ENCODE results near the gene ST8SIA5.
"Not testable (repeated sequence)": the region's sequence is repeated elsewhere in the genome, so short reads cannot be mapped to it uniquely, and the experiment has no call there.

Gene ST8SIA5, protein sequence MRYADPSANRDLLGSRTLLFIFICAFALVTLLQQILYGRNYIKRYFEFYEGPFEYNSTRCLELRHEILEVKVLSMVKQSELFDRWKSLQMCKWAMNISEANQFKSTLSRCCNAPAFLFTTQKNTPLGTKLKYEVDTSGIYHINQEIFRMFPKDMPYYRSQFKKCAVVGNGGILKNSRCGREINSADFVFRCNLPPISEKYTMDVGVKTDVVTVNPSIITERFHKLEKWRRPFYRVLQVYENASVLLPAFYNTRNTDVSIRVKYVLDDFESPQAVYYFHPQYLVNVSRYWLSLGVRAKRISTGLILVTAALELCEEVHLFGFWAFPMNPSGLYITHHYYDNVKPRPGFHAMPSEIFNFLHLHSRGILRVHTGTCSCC

DNA sequence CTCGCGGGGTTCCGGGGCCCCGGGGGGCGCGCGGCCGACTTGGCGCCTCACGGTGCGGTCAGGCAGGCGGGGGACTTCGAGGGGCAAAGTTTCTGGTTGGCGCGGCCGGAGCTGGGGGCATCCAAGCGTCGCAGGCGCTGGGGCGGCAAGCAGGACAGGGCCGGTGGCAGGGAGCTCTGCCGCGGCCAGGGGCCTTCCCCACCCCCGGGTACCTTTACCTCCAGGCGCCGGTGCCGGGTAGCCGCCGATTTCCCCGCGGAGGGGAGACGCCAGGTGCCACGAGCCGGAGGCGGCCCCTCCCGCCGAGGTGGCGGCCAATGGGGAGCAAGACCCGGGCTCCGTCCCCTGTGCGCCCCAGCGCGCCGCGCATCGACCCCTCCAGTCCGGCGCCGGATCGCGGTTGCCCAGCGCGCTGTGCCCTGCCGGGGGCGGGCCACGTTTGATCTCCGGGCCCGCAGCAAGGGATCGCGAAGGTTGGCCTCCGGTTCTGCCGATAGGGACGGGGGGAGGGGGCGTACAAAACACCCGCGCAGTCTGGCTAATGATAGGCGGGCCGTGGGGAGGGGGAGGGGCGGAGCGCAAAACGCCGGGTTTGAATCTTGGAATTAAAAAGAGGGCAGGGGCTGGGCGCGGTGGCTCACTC, at the start of gene ST8SIA5:
ST8SIA5 (minus strand) TSS at position 495 of the 643 bp plus-strand sequence. CDS start 545 bp downstream, outside the sequence.
- no peak for DNase-seq

DNA sequence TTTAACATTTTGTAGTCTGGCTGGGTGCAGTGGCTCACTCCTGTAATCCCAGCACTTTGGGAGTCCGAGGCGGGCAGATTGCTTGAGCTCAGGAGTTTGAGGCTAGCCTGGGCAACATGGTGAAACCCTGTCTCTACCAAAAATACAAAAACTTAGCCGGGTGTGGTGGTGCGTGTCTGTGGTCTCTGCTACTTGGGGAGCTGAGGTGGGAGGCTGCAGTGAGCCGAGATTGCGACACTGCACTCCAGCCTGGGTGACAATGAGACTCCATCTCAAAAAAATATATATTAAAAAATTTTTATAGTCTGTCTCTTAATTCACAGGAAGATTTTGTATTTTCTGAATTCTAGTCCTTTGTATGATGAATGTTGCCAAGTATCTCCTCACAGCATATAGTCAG, 39.1 kb upstream of the ST8SIA5 start:
- DNase-seq = not testable (repeated sequence)

DNA sequence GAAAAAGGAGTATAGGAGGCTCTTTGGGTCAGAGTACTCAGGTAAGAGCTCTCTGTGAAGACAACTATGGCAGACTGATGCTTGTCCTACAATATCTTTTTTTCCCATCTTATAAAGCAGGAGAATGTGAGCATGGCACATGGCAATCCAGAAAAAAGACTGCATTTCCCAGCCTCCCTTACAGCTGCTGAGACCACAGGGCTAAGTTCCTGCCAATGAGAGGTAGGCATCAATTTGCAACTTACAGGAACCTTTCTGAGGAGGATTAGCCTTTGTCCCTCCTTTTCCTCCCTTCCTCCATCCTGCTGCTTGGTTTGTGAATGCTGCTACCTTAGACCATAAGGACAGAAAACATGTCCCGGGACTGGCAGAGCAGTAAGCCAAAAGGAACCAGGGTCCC, 37.8 kb upstream of the ST8SIA5 start:
- DNase-seq = no peak

DNA sequence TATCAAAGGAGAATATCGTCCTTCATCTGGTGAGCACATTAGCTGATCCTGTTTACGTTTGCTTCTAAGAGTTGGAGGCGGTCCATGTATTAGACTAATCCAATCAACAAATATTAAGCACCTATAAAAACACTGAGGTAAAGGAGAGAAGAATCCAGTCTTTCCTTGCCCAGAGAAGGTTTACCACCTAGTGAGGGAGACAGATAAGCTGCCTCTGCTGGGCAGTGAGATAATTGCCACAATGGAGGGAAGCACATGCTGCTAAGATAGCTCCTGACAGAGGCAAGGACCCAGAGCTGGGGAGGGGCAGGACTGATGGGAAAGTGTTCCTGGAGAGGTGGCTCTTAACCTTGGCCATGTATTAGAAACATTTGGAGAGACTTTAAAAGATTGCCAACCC, 36.7 kb upstream of the ST8SIA5 start:
- DNase-seq = no peak

DNA sequence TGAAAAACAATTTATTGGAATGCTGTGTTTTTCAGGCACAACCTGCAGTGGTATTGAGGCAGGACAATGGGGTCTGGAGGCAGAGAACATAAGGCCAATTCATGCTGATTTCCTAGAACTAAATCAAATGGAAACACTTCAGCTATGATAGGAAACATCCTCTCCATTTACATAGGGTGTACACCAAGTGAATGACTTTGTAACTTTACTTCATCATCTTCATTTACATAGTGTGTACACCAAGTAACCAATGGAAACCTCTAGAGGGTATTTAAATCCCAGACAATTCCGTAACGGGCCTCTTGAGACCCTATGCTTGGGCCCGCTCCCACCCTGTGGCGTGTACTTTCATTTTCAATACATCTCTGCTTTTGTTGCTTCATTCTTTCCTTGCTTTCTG, 32.2 kb upstream of the ST8SIA5 start:
- no peak for DNase-seq

DNA sequence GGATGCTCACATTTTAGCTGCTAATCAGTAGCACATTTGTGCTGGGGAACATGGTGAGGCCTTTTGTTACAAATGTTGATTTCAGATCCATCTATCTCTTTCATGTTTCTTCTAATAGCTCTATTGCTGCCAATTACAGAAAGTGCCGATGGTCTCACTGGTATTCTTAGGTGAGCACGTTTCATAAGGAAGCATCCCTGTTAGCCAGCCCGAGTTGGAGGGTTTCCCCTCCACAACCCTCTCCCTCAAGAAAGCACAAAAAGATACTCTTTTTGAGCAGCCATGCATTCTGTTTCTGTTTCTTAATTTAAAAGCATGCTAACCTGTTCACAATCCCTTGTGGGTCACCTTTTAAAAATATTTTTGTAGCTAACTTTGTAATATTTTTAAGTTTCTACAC, 30.8 kb upstream of the ST8SIA5 start:
- DNase-seq = no peak

DNA sequence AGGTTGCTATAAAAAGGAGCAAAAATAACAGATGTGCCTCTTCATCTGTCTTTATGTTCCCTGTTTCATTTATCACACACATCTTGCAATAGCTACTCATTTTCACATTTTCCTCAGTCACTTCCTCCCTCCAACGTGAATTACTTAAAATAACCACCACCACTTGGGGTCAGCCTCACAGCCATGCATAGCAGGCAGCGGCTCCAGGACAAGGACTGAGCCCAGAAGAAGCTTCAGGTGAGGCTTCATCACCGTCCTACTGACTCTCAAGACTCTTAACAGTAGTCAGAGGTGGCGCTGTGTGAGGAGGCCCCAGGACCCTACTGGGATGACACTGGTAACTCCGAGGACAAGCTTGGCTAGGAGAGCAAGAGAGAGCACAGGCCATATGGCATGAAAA, 15.5 kb upstream of the ST8SIA5 start:
- DNase-seq = no peak

DNA sequence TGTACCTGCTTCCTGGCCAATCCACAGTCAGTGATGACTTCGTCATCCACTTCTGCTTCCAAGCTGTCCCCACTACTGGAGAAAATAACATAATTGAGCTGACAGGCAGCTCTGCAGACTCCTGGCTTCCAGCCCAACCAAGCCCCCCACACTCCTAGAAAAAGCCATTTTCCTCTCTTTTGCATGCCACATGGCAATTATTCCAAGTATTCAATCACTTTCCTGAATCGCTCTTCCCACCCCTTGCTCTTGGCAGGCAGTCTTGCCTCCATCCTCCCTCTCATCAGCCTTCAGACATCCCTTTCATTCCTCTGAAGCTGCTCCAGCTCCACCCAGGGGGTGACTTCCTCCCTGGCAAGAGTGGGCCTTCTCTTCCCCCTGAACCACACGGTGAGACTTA, 14.3 kb upstream of the ST8SIA5 start:
- no peak for DNase-seq

DNA sequence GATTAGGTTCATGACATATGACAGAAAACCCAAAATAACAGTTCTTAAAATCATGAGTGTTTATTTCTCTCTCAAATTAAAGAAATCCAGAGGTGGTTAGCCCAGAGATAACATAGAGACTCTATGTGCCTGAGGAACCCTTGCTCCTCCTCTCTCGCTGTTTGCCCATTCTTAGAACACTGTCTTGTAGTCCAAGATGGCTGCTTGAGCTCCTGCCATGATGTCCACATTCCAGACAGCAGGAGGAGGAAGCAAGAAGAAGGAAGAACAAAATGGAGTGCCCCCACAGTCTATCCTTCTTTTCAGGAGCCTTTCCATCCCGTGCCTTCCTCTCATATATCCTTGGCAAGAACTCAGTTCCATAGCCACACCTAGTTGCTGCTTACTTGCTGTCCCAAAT, 13.9 kb upstream of the ST8SIA5 start:
- no peak for DNase-seq

DNA sequence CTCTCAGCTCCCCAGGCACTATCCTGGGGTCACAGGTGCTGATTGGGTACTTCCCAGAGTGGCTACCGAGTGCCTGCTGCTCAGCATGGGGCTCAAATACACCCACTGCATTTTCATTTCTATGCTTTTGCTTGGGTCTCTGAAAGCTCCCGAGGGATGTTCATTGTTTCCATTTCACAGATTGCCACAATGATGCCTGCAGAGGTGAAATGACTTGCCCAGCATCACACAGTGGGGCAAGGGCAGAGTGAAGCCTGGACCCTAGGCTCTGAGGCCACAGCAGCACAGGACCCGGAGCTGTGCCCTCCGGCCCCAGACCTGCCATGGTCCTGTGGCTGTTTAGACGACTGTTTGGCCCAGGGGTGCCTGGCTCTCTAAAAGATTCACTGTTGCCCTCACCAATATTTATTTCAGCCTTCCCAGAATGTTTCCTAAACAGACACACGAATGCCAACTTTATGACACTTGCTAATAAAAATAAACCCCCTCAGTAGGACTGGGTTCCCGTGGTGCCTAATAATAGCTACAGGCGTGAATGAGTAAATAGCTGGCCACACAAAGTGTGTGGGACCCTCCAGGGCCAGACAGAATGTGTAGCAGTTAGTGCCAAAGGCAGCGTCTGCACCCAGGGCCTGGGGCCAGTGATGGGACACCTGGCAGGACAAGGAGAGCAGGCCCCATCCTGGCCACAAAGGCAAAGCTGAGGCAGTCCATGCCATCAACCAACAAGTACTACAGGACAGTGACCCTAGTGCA, 11.5 kb upstream of the ST8SIA5 start:
- no peak for DNase-seq

DNA sequence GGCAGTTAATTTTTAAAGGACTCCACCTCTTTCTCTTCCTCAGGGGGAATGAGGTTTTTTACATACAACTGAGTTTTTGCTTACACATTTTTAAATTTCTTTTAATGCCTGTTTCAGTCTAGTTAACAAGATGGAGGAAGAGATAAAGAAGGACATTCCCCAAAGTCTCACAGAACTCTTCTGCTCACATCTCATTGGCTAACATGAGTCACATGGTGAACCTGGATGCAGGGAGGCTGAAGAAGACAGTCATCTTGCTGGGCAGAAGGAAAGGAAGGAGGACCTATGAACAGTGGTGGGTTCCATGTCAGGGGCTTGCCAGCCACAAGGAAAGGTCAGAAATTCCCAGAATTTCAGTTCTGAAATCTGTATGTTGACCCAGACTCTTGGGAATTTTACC, 10.4 kb upstream of the ST8SIA5 start:
- DNase-seq = no peak

DNA sequence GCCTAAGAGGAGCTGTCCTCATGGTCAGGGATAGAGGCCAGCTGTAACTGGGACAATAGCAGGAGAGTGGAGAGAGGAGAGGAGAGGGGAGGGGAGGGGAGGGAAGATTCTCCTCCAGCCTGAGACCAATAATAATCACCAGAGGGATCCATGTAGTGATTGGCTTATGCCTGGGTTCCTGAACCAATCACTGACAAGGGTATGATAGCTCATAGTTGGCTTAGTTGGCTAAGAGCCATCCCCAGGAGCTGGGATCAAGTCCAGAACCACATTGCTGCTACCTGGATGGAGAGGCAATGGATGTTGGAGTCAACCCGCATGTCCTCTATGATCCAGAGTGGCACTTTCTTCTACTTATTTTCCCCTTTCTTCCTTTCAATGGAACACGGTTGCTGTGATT, 7.7 kb upstream of the ST8SIA5 start:
- no peak for DNase-seq

DNA sequence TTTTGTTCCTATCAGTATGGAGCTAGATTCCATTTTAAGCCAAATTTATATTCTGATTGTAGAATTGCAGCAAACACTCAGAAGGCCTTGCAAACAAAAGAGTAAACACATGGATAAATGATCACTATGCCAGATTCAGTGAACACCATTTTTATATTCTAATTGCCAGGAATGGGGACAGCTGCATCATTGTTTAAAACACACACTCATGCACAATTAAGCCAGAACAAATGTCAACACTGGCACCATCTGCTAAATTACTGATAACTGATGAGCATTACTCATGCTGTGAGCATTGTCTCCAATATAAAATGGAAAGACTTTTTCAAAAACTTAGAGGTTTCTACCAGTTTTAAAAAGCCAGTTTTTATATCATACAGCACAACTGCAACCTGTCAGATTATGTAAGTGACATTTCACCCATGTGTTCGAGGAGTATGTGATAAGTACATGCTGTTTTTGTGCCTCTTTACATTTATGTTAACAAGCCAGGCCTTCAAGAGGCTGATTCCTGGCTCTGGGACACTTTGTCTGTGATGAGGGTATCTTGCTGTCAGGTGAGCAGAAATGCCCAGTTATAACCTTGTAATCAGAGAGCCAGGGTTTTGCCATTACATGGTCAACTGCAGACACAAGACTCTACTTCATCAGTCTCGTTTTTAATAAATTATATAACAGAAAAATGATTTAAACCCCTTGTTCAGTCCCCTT, 4.4 kb upstream of the ST8SIA5 start:
- no peak for DNase-seq

DNA sequence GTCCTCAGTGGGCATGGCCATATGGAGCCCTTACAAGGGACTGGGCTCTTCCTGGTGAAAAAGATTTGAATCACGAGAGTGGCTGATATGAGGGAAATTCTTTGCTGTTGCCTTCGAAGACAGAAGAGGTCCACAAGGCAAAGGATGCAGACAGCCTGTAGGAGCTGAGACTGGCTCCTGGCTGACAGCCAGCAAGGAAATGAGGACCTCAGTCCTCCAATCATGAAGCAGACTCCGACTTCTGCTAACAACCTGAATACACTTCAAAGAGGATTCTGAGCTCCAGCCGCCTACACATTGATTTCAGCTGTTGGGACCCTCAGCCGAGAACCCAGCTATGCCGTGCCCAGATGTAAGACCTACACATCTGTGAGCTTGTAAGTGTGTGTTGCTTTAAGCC, 3.0 kb upstream of the ST8SIA5 start:
- DNase-seq = no peak

DNA sequence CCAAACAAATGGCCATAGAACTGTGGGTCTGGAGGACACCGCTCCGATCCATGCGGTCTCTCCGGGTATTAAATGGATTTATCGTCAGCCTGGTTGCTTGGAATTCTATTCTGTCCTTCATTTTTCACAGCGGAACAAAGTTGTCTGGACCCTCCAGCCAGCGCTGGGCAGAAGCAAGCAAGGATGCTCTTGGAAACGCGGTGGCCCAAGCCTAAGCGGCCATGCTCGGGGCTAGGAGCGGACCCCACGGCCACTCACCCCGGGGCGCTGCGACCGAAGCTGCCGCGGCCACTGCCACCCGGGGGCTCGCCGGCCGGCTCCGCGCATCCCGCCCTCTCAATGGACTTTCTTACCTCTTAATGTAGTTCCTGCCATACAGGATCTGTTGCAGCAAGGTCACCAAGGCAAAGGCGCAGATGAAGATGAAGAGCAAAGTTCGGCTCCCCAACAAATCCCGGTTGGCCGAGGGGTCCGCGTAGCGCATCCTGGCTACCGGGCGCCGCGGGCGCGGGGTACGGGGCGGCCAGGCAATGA, 761 bp downstream of the ST8SIA5 start:
- DNase-seq = no peak

DNA sequence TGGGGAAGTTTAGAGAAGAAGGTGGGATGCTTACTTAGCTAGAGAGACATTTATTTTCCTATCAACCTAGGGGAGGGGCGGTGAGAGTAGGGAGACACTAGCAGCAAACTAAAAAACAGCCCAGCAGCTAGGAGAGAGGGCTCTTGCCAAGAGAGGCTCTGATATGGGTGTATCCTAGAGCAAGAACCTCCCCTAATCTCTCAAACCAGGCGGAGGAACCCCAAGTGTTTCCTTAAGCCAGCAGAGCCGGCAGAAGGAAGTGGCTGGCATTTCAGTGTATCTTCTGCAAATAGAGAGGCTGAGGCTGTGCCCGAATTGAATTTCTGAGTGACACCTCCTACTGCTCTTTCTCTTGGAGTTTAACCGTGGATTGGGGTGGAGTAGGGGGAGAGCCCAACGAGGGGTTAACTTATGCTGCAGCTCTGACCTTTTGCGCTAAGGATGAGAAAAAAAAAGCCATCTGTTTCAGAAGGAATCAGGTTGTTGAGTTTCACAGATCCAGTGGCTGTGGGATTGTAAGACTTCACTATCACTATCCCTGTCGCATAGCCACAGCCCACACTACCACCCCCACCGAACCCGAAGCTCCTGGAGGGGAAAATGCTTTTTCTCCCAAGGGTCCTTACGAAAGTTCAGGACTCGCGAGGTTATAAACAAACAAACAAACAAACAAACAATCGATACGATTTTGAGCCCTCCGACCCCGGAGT, 1.4 kb downstream of the ST8SIA5 start:
- DNase-seq = no peak

DNA sequence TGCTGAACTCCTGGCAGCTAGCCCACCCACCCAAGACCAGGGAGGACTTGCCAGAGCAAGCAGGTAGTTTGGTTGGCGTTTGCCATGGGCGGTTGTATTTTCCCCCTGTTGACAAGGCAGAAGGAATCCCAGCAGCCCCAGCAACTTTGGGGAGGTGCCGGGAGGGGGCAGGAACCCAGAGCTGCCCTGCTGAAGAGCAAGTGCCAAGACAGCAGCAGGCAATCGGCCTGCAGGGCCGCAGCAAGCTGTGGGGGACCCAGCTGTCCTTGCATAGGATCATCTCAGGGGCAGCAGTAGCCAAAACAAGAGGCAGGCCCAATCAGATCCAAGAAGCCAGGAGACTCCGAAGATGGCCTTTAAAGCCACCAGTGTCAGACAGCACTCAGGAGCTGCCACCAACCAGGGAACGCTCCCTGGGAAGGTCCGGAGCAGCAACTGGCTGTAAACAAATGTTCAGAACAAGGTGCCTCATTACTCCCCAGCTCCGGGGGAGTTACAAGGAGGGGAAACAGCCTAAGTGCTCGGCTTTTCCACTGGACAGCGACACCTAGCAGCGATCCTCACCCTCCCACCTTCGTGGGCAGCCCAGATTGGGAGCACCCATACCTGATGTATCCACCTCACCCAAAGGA, 2.1 kb downstream of the ST8SIA5 start:
- DNase-seq = no peak

DNA sequence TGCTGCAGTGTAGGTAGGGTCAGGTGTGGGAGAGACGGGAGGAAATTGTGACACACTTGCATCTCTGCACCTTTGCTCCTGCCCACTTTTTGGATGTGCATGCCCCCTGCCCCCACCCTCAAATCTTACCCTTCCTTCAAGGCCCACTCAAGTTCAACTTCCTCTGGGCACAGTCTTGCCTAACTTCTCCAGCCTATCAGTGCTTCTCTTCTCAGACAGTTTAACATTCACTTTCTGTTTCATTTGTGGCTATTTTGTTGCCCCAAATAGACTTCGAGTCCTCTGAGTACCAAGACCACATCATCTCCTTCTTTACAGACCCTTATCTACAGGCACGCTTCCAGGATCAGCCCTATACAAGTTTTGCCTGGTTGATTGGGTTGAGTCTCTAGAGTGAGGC, 2.7 kb downstream of the ST8SIA5 start:
- no peak for DNase-seq

DNA sequence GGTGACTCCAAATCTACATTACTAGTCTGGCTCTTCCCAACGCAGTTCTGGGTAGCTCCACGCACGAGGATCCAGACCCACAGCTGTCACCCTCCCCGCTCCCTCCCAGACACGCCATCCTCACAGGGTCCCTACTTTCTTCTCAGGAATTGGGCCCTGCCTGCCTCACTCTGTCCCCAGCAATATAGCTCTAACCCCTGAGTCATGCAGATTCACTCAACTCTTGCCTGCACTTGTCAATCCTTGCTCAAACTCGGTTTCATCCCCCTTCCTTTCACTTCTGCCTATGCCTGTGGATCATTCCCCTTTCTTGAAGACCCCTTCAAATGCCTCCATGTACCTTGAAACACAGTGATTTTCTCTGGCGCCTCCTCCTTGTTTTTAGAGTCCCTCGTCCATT, 5.0 kb downstream of the ST8SIA5 start:
- no peak for DNase-seq

DNA sequence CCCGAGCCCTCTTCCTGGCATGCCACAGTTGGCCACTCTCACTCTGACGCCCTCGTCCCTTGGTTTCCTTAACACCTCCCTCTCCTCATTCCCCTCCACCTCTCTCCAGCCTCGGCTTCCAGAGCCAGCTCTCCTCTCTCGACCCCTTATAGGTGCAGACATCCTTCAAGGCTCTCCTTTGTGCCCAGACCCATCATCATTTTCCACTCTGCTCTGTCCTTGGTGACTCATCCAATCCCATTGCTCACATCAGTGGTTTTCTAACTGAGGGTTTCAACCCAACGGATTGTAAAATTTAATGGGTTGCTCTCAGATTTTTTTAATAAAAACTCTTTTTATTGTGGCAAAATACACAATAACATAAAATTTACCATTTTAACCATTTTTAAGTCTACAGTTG, 6.2 kb downstream of the ST8SIA5 start:
- no peak for DNase-seq

DNA sequence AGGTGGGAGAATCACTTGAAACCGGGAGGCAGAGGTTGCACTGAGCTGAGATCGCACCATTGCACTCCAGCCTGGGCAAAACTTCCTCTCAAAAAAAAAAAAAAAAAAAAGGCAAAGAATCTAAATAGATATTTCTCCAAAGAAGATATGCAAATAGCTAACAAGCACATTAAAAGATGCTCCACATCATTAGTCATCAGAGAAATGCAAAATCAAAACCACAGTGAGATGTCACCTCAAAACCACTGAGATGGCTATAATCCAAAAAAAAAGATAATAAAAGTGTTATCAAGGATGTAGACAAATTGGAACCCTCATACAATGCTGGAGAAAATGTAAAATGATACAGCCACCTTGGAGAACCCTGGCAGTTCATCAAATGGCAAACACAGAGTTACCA, 8.4 kb downstream of the ST8SIA5 start:
- no peak for DNase-seq

DNA sequence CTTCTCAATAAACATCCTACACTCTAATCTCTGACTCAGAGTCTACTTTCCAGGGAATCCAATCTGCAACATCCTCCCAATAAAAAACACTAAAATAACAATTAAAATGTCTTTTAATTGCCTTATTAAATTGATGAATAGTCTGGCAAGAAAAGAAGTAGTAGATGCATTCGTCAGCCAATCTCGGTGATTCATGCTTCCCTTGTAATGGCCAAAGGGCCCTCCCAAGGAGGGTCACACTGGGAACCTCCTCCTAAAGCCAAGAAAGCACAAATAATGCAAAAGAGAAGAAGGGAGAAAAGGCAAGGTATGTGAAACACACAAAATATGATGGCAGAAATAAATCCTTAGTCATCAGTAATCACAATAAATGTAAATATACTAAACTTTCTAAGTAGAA, 16.8 kb downstream of the ST8SIA5 start:
- DNase-seq = no peak
